RWPE2 (cell line): ENCODE measurements around the gene NGEF.

ENCODE experiments used
- ATAC-seq: fragments of 200-7000 bp; cut with Tn5 transposase; 3 replicates; pipeline ENCODE4 v1.9.1; 2021; ENCODE audit warnings: low read depth
- DNase-seq: peaks from one replicate; pipeline ENCODE4 v3.0.0-alpha.2; 2020; ENCODE audit warnings: low spot score
- H3K27ac ChIP-seq: fragments of 450-650 bp; 2 replicates; pipeline ENCODE4 v1.5.1; 2017; ENCODE audit warnings: mild to moderate bottlenecking; ENCODE audit not compliant: poor library complexity, severe bottlenecking
- H3K27me3 ChIP-seq: fragments of 250-450 bp; sonication (Bioruptor Pico); 2 replicates; pipeline ENCODE4 v1.5.1; 2021; ENCODE audit warnings: mild to moderate bottlenecking, moderate library complexity; ENCODE audit not compliant: insufficient read depth, poor library complexity, severe bottlenecking
- H3K36me3 ChIP-seq: fragments of 250-450 bp; sonication (Bioruptor Pico); 2 replicates; pipeline ENCODE4 v1.5.1; 2020; ENCODE audit warnings: low read depth, mild to moderate bottlenecking, moderate library complexity
- H3K4me1 ChIP-seq: fragments of 250-450 bp; sonication (Bioruptor Pico); 2 replicates; pipeline ENCODE4 v1.5.1; 2021; ENCODE audit warnings: mild to moderate bottlenecking, moderate library complexity; ENCODE audit not compliant: insufficient read depth, poor library complexity, severe bottlenecking
- H3K4me3 ChIP-seq: fragments of 250-450 bp; sonication (Bioruptor Pico); 2 replicates; pipeline ENCODE4 v1.5.1; 2021; ENCODE audit warnings: mild to moderate bottlenecking, moderate library complexity; ENCODE audit not compliant: severe bottlenecking
- H3K9me3 ChIP-seq: fragments of 250-450 bp; sonication (Bioruptor Pico); 2 replicates; pipeline ENCODE4 v1.5.1; 2021; ENCODE audit warnings: mild to moderate bottlenecking, moderate library complexity; ENCODE audit not compliant: severe bottlenecking
- CTCF ChIP-seq: fragments of 450-650 bp; IDR thresholded peaks from one replicate; pipeline ENCODE4 v1.5.1; 2017; ENCODE audit warnings: mild to moderate bottlenecking, moderate library complexity; ENCODE audit not compliant: poor library complexity, severe bottlenecking

NGEF gene

DNA sequence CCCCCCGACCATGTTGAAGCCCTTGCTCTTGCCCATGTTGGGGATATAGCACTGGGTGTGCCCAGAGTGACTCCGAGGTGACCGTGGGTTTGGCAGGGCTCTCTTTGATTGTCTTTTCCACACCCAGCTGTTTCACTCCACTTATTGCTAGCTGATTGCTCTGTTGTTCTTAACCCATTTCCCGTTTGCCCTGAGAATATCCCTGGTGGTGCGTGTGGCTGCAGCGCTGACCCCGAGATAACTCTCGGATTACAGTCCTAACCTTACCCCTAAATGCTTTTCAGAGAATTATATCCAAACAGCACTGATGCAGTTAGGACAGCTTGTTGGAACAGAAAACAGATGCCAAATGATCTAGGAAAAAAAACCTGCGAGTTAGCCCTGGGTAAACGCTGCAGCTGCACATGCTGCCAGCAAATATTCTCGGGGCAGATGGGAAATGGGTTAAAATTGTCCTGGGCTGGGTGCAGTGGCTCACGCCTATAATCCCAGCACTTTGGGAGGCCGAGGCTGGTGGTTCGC, 177.3 kb downstream of the NGEF start:
- TF ChIP-seq CTCF = no peak
- ATAC-seq (no peak), DNase-seq (no peak)
- Histone ChIP-seq H3K9me3 (no peaks in the 10 kb centered on the region), H3K4me1 (peaks cover 9% of the 10 kb centered on the region), H3K27ac (no peak overlapping the region), H3K4me3 (no peak overlapping the region), H3K27me3 (no peaks in the 10 kb centered on the region), H3K36me3 (peaks cover 71% of the 10 kb centered on the region)

DNA sequence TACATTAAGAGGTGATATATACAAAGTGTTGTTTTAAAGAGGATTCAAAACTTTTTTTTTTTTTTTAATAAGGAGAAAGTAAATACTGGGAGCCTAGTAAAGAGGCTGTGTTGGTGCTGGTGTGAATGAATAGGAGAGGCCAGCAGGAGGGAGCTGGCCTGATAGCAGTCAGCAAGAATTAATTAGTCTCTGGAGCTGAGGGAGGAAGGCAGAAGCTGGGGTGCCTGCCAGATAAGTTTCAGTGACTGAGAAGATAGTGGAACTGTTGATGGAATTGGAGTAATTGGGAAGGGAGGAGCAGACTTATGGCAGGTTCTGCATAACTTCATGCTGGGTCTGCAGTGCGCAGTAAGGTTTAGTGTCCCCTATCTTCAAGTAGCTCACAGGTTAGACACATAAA, 179.2 kb downstream of the NGEF start:
- no peak for TF ChIP-seq CTCF
- peaks cover 9% of the 10 kb centered on the region for H3K4me1 ChIP-seq
- H3K36me3 ChIP-seq = peaks cover 67% of the 10 kb centered on the region
- no peak for DNase-seq
- H3K9me3 ChIP-seq = no peaks in the 10 kb centered on the region
- no peak overlapping the region for H3K27ac ChIP-seq
- H3K4me3 ChIP-seq = no peak overlapping the region
- H3K27me3 ChIP-seq = no peaks in the 10 kb centered on the region
- no peak for ATAC-seq

- H3K9me3 ChIP-seq = no peaks in the 10 kb centered on the region
- ATAC-seq (no peak), DNase-seq (no peak)
- H3K36me3 ChIP-seq = peaks cover 63% of the 10 kb centered on the region
- no peak overlapping the region for H3K4me3 ChIP-seq
- no peak for TF ChIP-seq CTCF
- no peak overlapping the region for H3K27ac ChIP-seq
- H3K27me3 ChIP-seq = no peaks in the 10 kb centered on the region
- no peaks in the 10 kb centered on the region for H3K4me1 ChIP-seq
Observed at GRCh38 chr2:232831496-232831895, 181.6 kb downstream of the NGEF start.

GRCh38 chr2:232829988-232830387, 183.1 kb downstream of the NGEF start:
- Histone ChIP-seq H3K4me3 (no peak overlapping the region), H3K27ac (no peak overlapping the region), H3K36me3 (peaks cover 63% of the 10 kb centered on the region), H3K4me1 (no peaks in the 10 kb centered on the region), H3K27me3 (no peaks in the 10 kb centered on the region), H3K9me3 (no peaks in the 10 kb centered on the region)
- DNase-seq (no peak), ATAC-seq (no peak)
- no peak for TF ChIP-seq CTCF
